ENCODE data around the gene TFEB.
"Not testable (repeated sequence)": the region's sequence is repeated elsewhere in the genome, so short reads cannot be mapped to it uniquely, and the experiment has no call there.

TFEB gene

DNA sequence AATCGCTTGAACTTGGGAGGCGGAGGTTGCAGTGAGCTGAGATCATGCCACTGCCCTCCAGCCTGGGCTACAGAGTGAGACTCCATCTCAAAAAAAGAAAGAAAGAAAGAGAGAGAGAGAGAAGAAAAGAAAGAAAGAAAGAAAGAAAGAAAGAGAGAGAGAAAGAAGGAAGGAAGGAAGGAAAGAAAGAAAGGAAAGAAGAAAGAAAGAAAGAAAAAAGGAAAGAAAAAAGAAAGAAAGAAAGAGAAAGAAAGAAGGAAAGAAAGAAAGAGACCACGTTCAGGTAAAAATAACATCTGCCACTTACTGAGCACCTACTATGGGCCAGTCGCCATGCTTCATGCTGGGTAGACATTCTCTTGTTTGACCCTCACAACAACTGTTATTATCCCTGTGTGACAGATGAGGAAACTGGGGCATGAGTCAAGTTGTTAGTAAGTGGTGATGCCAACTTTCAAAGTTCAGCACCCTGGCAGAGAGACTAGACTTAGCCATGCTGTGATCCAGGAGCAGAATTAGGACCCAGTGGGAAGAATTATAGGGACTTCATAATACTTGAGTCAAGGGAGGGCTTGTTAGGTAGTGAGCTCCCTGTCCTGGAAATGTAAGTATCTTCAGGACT lies 30.7 kb upstream of the TFEB start:
- not testable (repeated sequence) for DNase-seq (ENCODE audit: low read depth in 3 of 3)

DNA sequence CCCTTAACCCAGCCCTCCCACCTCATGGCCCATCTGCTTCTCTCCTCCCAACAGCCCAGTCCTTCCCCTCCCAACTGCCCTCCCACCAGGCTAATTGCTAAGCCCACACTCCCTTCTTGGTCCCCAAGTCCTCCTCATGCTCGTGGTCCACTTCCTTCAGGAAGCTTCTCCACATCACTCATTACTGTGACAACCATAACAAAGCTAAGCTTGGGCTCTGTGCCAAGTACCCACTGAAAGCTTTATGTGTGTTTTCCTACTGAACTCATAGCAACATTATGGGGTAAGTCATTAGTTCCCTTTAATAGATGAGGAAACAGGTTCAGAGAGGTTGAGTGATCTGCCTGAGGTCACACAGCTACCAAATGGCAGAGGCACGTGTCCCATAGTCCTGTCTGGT lies 28.1 kb upstream of the TFEB start:
- no peak for DNase-seq (ENCODE audit: low read depth in 3 of 3)

DNA sequence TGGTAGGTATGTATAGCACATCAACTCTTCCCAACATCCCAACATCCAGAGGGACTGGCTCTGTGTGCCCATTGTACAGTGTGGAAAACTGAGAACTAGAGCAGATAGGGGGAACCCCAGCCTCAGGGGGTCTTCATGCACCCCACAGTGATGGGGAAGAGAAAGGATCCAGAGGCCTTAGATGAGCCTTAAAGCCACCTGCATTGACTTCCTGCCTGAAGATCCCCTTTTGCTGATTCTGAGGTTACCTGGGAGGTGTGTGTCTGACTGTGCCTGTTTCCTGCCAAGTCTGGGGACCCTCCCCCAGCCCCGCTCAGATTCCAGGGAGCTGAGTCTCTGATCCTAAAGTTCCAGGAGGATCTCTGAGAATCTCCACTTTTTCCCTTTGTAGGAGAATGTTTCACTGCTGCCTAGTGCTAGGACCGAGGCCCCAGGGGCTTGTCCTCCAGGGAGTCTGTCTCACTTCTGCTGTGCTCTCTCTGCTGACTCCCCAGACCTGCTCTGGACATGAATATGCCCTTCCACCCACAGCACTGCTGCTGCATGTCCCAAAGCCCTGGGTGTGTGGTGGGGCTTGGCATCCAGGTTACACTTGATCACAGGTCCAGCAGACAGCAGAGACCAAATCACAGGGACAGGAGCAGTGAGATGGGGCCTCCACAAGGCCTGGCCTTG lies 24.6 kb upstream of the TFEB start:
- DNase-seq (ENCODE audit: low read depth in 3 of 3), result no peak

DNA sequence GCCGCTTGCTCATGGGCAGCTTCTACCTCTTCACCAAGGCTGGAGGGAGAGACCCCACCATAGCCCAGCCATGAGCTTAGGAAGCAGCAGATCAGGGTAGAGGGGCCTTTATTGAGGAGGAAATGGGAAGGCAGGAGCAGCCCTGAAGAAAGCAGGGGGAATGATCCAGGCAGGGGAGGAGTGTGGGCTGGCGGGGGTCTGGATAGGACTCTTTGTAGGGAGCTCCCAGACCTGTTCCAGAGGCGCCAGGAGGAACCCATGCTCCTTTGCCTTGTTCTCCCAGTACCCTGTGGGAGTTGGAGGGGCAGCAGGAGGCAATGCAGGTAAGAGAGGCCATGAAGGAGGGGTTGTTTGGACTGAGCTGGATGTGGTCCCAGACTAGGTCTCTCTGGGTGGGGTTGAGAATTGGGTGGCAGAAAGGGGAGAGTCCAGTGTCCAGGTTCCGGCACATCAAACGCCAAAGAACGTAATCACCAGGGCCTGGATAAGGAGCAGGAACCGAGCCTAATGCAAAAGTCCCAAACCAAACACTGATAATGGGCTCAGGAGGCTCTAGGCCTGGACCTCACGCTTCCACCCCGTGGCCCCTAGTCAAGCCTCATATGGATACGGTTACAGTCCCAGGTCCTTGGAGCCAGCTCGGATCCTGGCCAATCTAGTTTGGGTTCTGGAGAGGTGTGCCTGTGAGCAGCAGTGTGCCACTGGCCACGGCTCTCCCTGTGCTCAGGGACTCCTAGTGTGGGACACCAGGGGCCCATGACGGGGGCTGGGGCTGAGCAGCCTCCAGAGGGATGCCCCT lies 23.9 kb upstream of the TFEB start:
- DNase-seq (ENCODE audit: low read depth in 3 of 3), result no peak

DNA sequence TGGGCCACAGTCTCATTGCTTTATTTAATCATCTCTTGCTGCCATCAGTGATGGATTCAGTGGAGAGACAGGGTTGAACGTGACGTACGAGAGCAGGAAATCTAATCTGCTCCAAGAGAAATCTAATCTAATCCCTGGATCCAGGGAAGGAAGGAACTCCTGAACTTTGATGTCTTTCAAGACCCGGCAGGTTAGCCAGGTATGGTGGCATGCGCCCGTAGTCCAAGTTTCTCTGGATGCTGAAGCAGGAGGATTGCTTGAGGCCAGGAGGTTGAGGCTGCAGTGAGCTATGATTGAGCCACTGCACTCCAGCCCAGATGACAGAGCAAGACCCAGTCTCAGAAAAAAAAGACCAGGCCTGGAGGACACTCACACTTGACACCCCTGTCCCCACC lies 23.2 kb upstream of the TFEB start:
- DNase-seq (ENCODE audit: low read depth in 3 of 3), result no peak

DNA sequence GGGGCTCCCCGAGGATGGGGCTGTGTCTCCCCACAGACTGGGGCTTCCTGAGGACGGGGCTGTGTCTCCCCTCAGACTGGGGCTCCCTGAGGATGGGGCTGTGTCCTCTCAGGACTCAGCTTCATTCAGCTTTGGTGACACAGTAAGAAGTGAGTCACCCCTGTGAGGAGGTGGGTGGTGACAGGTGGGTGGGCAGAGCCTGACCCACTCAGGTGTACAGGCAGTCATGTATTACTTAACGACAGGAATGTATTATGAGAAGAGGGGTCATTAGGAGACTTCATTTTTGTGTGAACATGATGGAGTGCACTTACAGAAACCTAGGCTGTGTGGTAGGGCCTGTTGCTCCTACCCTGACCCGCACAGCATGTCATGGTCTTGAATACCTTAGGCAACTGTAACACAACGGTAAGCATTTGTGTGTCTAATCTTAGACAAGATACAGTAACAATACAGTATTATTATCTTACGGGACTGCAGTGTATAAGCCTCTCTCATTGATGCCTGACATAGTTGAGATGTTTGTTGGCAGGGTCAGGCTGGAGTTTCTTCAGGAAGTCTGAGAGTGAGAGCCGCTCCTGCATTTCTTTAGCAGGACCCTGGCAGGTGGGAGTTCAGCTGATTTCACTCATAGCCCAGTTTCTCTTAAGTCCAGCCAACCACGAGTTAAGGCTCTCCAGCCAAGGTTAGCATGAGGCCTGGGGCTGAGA lies 22.7 kb upstream of the TFEB start:
- DNase-seq (ENCODE audit: low read depth in 3 of 3), result peak in 1 of 3 experiments; percentile 28

DNA sequence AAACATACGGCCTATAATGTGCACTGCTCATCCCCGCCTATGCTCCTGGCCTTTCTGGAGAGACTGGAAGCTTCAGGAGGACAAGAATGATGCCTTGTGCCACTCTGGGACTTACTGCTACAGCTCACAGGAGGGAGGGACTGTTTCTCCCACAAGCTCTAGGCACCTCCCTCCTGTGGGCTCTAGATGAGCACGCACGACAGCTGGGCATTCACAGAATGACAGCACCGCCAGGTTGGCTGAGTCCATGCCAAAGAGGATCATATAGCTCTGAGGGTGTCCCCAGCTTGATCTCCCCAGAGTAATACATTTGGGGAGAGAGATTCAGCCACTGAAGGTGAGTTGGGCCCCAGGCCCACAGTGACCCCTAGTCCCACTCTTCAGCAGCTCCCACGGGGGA lies 21.9 kb upstream of the TFEB start:
- DNase-seq (ENCODE audit: low read depth in 3 of 3), result no peak

DNA sequence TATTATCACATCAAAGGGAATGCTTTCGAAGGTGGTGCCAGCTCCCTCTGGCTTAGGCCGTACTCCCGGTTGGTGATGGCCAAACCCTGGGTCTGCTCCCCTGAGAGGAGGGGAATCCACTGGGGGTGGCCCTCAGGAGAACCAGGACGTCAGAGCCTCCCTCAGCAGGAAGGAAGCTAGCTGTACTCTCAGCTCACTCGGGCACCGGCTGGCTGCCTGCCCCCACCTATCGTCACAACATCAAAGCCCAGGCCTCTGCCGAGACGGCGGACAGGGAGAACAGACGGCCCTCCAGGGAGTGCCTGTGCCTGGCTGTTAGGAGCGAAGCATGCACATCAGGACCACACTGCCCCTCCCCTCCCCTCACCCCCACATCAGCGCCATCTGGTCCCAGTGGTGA lies 20.9 kb upstream of the TFEB start:
- no peak for DNase-seq (ENCODE audit: low read depth in 3 of 3)

DNA sequence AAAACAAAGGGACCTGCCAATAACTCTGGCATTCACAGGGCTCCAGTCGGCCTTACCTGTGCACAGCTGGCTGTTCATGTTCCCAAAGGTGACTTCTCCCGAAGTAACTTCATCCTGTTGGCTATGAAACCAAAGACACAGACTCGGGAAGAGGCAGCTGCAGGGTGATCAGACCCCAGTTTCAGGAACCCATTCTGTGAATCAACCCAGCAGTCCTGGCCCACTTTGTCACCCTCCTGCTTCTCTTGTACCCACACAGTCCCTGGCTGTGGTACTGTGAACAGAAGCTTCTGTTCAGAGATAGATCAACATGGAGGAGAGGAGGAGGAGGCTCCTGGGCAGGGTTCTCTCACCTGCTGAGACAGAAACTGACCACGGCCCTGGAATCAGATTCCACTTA lies 20.5 kb upstream of the TFEB start:
- no peak for DNase-seq (ENCODE audit: low read depth in 3 of 3)

DNA sequence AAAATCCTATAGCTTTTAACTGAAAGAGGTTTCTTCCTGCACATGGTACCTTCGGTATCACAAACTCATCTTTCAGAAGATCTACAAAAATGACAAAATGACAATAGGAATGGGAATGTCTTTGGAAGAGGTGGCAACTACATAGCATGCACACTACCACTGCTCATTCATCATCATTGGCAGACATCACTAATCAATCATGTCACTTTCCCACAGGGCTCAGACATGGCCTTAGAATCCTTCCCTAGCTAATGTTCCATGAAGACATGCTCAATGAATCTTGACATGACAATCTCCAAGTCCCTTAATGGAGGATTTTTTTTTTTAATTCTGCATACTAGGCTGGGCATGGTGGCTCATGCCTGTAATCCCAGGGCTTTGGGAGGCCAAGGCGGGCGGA lies 15.0 kb upstream of the TFEB start:
- DNase-seq (ENCODE audit: low read depth in 3 of 3), result no peak

DNA sequence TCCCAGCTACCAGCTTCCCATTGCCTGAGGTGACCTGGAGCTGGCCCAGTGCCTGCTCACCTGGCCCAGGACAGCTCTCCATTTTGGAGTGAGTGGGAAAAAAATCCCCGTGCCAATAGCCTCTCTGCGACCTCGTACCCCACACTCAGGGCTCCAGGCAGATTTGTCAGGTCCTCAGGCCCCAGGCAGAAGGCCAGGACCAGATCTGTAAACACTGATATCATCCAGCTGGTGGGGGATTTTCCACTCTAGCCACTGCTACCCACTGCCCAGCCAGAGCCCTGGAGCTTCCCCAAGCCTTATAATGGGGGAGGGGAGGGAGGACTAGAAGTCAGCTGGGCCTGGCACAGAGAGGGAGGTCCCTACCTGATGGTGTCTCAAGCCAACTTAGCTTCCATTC lies 13.1 kb upstream of the TFEB start:
- DNase-seq (ENCODE audit: low read depth in 3 of 3), result no peak

DNA sequence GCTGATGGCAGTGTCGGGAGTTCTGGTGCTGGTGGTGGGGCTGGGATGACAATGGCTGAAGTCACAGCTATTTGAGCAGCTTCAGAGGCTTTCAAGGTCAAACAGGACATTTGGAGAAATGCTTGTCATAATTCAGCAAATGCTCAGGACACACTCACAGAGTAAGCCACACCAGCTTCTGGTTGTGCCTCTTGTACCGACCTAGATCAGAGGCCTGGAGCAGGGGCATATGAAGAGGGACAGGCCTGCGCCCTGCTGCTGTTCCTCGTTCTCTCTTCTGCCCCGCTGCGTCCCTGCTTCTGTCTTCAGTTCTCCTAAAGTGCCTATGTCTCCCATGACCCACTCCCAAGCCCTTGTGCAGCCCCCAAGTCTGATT lies 12.7 kb upstream of the TFEB start:
- DNase-seq (ENCODE audit: low read depth in 3 of 3), result no peak

DNA sequence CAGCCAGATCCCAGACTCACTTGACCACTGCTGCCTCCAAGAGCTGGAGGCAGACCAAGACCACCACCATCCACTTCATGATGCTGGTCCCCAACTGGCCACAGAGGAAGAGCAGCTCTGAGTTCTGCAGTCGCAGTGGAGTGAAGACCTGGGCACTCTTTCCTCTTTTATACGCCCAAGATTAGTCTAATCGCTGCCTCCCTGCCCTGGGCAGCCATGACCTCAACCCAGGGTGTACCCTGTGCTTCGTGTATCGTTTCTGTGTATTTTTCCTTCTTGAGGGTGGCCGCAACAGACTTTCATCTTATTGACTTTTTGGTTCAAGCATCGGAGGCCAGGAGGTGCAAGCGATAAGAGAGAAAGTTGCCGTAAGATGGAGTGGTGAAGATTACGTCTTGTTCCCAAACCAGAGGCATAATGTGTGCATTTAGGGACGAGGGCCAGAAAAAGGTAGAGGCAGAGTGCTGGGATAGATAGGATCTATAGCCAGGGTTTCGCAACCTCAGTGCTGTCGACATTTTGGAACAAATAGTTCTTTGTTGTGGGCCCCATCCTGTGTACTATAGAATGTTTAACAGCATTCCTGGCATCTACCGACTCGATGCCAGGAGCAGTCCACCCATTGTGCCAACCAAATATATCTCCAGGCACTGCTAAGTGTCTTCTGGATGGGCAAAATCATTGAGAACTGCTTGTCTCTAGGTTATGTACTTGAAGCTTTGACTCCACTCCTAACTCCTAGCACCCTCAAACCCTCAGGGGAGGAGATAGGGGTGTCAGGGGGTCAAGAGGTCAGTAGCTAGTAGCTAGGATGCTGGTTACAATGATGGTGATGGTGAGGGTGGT lies 12.1 kb upstream of the TFEB start, which contains the start of gene PGC:
Gene PGC, minus strand, starts transcription at position 142 of the 846 bp plus-strand sequence. Its CDS starts 63 bp downstream, at position 79.
- no peak for DNase-seq (ENCODE audit: low read depth in 3 of 3)

DNA sequence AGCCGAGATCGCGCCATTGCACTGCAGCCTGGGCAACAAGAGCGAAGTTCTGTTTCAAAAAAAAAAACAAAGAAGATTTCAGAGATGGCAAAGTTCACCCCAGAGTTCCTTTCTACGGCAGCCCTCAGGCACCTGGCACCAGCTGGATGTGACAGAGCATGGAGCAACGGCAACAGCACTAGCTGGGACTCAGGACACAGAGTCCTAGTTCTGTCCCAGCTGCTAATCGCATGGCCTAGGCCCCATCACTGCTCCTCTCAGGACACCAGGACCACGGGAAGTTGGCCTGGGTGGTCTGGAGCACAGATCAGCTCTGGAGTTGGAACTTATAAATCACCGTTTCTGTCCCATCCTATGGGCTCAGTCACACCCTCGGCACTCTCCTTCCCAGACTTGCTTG lies 10.7 kb upstream of the TFEB start:
- no peak for DNase-seq (ENCODE audit: low read depth in 3 of 3)

DNA sequence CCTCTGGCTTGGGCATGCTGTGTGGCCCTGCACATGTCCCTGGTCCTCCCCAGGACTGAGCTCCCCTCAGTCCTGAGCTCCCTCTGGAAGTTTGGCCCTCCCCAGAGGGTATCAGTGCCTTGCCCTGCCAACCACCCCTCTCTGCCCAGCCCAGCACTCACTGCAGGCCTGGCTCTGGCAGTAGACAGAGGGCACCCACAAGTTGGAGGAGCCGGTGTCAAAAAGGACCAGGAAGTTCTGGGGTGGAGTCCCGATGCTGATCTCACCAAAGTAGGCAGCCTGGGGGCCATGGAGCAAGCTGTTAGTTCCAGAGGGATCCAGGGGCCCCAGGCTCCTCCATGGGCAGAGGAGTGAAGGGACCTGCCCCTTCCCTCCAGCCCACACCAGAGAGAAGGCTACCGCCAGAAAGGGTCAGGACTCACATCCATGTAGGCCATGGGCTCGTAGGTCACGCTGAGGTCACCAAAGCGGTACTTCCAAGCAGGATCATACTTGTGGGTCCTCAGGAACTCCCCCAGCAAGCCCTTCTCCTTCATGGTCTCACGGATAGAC lies 8.9 kb upstream of the TFEB start:
- DNase-seq (ENCODE audit: low read depth in 3 of 3), result no peak

DNA sequence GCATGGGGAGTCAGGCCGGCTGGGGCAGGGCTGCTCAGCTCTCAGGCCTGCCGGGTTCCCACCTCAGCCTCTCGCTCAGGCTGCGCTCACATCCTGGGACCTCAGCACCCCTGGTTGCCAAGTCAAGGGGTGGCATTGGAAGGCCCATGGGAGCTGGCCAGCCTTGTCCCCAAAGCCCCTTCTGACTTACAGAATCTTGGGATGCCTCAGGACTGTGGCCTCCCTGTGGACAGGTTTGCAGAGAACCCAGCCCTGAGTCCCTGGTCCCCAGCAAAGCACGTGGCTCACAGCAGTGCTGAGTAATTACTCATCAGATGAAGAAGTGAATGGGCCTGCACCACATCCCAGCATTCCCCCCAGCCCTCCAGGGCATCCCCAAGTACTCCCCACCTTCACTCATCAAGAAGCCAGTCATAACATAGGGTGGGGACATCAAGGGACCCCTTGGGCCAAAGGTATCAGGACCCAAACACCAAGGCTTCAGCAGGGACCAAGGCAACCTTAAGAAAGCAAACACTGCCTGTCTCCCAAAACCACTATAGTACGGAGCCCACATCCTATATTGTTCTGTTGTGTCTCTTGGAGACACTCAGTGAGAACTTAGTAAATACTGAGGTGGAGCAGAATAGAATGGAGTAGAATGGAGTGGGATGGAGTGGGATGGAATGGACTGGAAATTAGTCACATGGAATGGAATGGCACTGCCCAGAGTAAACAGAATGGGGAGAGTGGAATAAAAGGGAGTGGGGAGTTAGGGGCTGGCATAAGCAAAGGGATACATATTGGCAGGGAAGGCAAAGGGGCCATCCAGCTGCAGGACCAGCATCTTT lies 8.2 kb upstream of the TFEB start:
- DNase-seq (ENCODE audit: low read depth in 3 of 3), result no peak

DNA sequence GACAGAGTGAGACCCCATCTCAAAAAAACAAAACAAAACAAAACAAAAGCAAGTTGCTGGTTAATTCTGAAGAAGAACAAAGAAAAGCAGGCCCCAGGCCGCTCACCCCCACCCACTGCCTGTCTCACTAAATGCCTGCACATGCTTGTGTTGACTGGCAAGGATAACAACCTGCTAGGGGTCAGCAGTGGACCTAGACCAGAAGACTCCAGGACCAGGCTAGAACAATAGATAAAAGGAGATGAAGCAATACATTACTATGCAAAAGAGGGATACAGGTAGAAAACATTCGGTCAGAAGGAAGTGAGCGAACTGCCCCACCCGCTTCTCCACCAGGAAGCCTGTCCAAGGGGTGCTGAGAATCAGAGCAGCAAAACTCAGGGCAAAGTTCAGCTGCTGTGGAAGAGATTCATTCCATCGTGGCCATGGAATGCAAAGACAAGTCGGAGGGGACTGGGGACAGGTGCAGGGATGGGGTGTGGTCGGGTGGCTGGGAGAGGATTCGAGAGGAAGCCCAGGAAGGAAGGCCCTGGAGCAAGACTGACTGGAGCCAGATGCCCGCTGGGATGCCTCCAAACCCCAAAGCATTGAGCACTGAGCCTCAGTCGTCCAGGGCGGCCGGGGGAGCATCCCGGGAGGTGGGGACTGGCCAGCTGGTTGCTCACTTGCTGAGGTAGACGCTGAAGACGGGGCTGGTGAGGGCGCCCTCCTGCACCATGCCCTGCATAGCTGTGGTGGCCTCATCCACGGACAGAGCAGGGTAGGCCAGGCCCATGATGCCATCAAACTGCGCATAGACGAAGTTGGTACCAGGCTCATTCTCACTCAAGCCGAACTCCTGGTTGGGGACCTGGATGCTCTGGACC lies 6.5 kb upstream of the TFEB start:
- DNase-seq (ENCODE audit: low read depth in 3 of 3), result no peak

DNA sequence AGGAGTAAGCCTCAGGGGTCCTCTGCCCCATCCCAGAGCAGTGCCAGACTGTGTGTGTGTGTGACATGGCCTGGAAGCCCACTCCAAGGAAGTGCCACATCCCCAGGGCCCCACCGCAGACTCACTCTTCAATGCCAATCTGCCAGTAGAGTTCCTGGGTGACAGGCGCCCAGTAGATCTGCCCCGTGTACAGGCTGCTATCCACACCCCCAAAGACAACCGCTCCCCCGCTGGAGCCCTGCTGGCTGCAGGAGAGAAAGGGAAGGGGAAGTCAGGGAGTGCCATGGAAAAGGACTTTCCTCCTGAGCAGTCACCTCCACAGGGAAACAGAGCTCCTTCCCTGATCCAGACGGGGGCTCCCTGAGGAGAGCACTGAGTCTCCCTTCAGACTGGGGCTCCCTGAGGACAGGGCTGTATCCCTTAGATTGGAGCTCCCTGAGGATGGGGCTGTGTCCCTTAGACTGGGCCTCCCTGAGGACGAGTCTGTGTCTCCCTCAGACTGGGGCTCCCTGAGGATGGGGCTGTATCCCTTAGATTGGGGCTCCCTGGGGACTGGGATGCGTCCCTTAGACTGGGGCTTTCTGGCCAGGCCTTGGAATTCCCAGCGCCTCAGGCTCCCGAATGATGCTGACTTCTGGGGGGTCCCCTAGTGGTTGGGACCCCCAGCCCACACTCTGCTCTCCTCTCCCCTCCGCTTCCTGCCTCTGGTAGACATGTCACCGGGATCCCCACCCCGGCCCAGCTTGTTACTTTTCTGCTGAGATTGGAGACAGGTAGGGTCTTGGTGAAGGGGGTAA lies 5.2 kb upstream of the TFEB start:
- DNase-seq (ENCODE audit: low read depth in 3 of 3), result no peak
